ENCODE results near the gene PCGF1.
A peak's percentile ranks its signal among the peaks of the same experiment; 100 is the strongest.
"Not testable (repeated sequence)": the region's sequence is repeated elsewhere in the genome, so short reads cannot be mapped to it uniquely, and the experiment has no call there.

PCGF1 gene

DNA sequence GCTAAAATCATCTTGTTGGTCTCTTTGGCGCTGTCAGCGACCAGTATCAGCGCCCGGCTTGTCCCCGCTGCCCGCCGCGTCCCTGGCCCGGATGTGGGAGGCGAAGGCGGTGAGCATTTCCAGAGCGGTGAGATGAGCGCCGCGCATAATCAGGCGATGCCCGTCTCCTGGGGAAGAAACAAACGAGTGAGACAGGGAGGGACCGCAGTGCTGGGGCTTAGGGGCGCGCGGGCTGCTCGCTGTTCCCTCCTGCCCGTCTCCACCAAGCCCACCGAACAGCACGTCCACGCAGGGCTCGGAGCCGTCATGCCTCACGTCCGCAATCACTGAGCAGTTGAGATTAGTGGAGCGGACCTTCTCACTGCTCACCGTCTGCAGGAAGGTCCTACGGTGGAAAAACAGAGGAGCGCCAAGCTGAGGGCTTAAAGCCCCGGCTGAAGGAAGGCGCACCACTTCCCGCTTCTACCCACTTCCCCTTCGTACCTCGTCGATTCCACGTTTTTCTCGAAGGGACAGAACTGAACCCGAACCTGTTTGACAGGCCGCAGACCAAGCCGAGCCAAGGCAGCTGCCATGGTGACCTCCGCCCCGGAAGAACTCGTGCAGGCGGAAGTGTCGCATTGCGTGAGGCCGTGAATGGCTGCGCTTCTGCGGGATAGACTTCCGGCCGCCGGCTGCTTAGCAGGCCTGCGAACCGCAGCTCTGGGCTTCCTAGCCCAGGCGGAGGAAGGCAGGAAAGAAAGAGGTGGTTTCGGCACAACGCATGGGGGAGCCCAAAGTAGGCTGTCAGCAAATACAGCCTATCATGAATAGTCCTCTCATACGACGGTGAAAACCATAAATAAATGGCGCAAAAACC lies 35.2 kb downstream of the PCGF1 start, which contains the start of gene MRPL53:
Gene MRPL53 (minus strand): TSS at position 595 of the 859 bp plus-strand sequence. CDS start 20 bp downstream, at position 575.
- in situ Hi-C loops (cut with MboI; ENCODE audit: low pct_unique_long_range_greater_than_20kb, low sequenced_read_pairs, unreplicated experiment) = no loop called here
- TF ChIP-seq, protein P1, sequence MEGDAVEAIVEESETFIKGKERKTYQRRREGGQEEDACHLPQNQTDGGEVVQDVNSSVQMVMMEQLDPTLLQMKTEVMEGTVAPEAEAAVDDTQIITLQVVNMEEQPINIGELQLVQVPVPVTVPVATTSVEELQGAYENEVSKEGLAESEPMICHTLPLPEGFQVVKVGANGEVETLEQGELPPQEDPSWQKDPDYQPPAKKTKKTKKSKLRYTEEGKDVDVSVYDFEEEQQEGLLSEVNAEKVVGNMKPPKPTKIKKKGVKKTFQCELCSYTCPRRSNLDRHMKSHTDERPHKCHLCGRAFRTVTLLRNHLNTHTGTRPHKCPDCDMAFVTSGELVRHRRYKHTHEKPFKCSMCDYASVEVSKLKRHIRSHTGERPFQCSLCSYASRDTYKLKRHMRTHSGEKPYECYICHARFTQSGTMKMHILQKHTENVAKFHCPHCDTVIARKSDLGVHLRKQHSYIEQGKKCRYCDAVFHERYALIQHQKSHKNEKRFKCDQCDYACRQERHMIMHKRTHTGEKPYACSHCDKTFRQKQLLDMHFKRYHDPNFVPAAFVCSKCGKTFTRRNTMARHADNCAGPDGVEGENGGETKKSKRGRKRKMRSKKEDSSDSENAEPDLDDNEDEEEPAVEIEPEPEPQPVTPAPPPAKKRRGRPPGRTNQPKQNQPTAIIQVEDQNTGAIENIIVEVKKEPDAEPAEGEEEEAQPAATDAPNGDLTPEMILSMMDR (IDR thresholded peaks at IDR 0.05; ENCODE audit: extremely low read depth, insufficient read depth, missing control alignments) = no peak
- DNase-seq (ENCODE audit: low spot score) = peak; percentile 86

DNA sequence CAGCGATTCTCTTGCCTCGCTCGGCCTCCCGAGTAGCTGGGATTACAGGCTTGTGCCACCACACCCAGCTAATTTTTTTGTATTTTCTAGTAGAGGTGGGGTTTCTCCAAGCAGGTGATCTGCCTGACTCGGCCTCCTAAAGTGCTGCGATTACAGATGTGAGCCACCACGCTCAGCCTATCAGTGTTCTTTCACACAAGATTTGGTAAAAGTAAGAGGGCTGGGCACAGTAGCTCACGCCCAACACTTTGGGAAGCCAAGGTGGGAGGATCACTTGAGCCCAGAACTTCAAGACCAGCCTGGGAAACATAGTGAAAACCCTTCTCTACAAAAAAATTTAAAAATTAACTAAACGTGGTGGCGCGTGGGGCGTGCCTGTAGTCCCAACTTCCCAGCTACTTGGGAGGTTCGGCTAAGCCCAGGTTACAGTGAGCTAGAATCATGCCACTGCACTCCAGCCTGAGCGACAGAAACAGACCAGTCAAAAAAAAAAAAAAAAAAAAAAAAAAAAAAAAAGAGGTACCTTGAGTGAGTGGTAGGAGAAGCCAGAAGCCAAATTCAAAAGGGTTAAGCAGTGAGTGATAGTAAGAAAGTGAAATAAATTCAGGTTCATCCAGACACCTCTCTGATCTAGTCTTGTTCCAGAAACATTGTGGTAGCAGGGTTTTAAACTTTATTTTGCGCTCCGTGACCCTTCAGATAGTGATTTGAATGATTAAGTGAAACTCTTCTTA lies 36.0 kb downstream of the PCGF1 start:
- TF ChIP-seq, protein P1 (IDR thresholded peaks at IDR 0.05; ENCODE audit: extremely low read depth, insufficient read depth, missing control alignments) = no peak
- peak; percentile 5 for DNase-seq (ENCODE audit: low spot score)
- in situ Hi-C loops (cut with MboI; ENCODE audit: low pct_unique_long_range_greater_than_20kb, low sequenced_read_pairs, unreplicated experiment) = no loop called here

DNA sequence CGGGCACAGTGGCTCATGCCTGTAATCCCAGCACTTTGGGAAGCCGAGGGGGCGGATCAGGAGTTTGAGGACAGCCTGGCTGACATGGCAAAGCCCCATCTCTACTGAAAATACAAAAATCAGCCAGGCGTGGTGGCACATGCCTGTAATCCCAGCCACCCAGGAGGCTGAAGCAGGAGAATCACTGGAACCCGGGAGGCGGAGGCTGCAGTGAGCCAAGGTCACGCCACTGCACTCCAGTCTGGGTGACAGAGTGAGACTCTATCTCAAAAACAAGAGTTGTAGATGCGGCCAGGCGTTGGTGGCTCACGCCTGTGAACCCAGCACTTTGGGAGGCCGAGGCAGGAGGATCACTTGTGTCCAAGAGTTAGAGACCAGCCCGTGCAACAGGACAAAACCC lies 36.8 kb downstream of the PCGF1 start:
- DNase-seq (ENCODE audit: low spot score); in situ Hi-C loops (cut with MboI; ENCODE audit: low pct_unique_long_range_greater_than_20kb, low sequenced_read_pairs, unreplicated experiment): not testable (repeated sequence)

DNA sequence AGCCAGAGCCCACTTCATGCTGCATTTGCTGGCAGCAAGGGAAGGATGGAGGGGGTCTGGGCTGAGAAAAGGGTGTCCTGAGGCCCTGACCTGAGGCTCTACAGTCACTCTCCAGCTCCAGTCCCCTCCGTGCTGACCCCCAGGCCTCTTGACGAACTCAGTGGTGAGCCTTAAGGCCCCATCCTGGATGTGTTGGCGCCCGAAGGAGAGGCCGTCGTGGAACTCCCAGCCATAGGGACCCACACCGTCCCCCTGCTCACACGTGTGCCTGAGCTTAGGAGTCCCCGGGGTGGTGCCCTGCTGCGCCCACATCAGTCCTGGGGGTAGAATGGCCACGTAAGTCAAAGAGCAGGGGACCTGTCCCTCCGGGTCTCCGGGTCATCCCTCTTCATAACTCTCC lies 43.1 kb downstream of the PCGF1 start:
- TF ChIP-seq, protein P1 (IDR thresholded peaks at IDR 0.05; ENCODE audit: extremely low read depth, insufficient read depth, missing control alignments) = no peak
- in situ Hi-C loops (cut with MboI; ENCODE audit: low pct_unique_long_range_greater_than_20kb, low sequenced_read_pairs, unreplicated experiment) = no loop called here
- no peak for DNase-seq (ENCODE audit: low spot score)

DNA sequence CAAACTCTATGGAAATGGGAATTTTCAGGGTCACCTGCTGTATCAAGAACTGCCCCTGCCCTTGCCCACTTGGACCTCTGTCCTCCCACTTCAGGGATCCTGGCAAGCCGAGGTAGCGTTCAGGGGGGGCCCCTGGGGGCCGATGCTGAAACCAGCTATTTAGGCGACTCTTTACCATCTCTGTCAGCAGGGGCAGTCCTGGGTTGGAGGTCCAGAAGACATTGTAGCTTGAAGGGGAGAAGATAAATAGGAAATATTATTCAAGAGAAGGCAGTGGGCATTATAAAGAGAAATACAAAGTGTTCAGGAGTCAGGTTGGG lies 44.7 kb downstream of the PCGF1 start:
- TF ChIP-seq, protein P1 (IDR thresholded peaks at IDR 0.05; ENCODE audit: extremely low read depth, insufficient read depth, missing control alignments) = no peak
- DNase-seq (ENCODE audit: low spot score) = no peak
- in situ Hi-C loops (cut with MboI; ENCODE audit: low pct_unique_long_range_greater_than_20kb, low sequenced_read_pairs, unreplicated experiment) = no loop called here

DNA sequence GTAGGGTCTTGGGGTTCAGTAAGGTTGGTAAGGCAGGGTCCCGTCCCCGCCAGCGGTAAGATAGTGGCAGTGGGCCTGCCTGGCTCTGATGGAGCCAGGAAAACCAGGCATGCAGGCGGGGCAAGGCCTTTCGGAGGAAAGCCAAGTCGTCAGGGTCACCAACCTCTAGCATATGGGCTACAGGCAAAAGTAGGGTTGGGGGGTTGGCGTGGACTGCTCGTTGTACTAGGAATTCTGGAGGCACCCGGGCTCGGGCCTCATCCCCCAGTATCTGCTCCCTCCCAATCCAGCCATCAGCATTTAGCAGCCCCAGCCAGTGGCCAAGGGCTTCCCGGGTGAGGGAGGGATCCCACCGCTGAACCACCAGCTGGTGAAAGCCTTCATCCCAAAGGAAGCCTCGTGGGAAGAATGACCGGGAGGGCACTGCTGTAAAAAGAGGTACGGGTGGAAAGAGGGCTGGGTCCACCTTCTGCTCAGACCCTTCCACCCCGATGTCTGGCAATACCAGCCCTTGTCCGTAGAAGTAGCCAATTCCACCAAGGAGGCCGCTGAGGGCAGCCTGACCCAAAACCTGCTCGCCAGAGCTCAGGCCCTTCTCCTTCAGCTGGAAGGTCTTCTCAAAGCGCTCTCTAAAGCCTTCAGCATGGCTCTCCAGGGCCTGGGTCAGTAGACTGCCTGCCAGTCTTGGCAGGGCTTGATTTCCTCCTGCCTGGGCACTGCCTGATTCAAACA lies 45.3 kb downstream of the PCGF1 start:
- DNase-seq (ENCODE audit: low spot score) = no peak
- TF ChIP-seq, protein P1 (IDR thresholded peaks at IDR 0.05; ENCODE audit: extremely low read depth, insufficient read depth, missing control alignments) = no peak
- in situ Hi-C loops (cut with MboI; ENCODE audit: low pct_unique_long_range_greater_than_20kb, low sequenced_read_pairs, unreplicated experiment) = no loop called here
